ENCODE results near the gene GPSM1. TPM values are rescaled to one million over a fixed set of nuclear protein-coding genes. Genes with fewer than 3 reads are reported as not detected.

GPSM1 gene
- polyA plus RNA-seq, 1 of the 3 experiments (the other 2 are of a cell fraction), result 26.7 TPM

- H3K27ac ChIP-seq (ENCODE audit: low read depth in 2 of 2, low read length in 1 of 2), result peak overlapping the region in 1 of 2 experiments; percentile 90; a peak in 2 of 4 replicates
- WGBS (ENCODE audit: low lambda C conversion rate), result 87% methylated on average over 8 of the region's 12 CpGs
- H3K4me2 ChIP-seq, result no peak overlapping the region
- no peaks in the 10 kb centered on the region for H3F3A ChIP-seq (replicated peaks; ENCODE audit: insufficient read depth)
- H3K4me1 ChIP-seq (ENCODE audit: control insufficient read depth in 1 of 2, insufficient read depth in 2 of 2, low read depth in 1 of 2, low read length in 1 of 2), result peaks cover 0 to 43% of the 10 kb centered on the region in 2 experiments; a peak in 1 of 4 replicates
- TF ChIP-seq ELF1 (IDR thresholded peaks at IDR 0.05), result no peak
- TF ChIP-seq REST (IDR thresholded peaks at IDR 0.05; ENCODE audit: low read depth, low read length), result no peak
- no peak for TF ChIP-seq FOXJ3 (CRISPR knock-in tag; IDR thresholded peaks at IDR 0.05)
- no peak for TF ChIP-seq USF2 (IDR thresholded peaks at IDR 0.05; ENCODE audit: borderline replicate concordance, low read depth, low read length)
- H3K9ac ChIP-seq, result no peak overlapping the region
- no peak overlapping the region for H2AFZ ChIP-seq (ENCODE audit: low read depth)
- ChIA-PET POLR2A (interaction anchor here (1.7 to 3.5 kb wide), 2 partner anchors 23 to 49 kb away, joined by 5 to 21 read pairs; no protein-coding TSS in a partner anchor), CTCF (interaction anchor here (1.2 to 5.5 kb wide), 6 partner anchors 9 to 62 kb away, joined by 3 to 65 read pairs (median 14); partner anchors contain the start of genes DNLZ and SNAPC4)
- no peaks in the 10 kb centered on the region for H3K9me3 ChIP-seq
- H4K20me1 ChIP-seq (ENCODE audit: insufficient read depth), result no peaks in the 10 kb centered on the region
- peaks cover 0 to 39% of the 10 kb centered on the region in 2 experiments for H3K36me3 ChIP-seq (replicated peaks in 1 of 2; ENCODE audit: control insufficient read depth in 1 of 2, insufficient read depth in 2 of 2, low read length in 1 of 2)
- no peaks in the 10 kb centered on the region for H3K27me3 ChIP-seq (ENCODE audit: insufficient read depth)
- H3K9me2 ChIP-seq, result no peaks in the 10 kb centered on the region
- H3K79me2 ChIP-seq (ENCODE audit: insufficient read depth), result no peaks in the 10 kb centered on the region
- no peak overlapping the region for H3K4me3 ChIP-seq (ENCODE audit: low read depth in 2 of 2, low read length in 1 of 2)
- peak; percentile 59 for DNase-seq
Measured at GRCh38 chr9:136375096-136375495, 47.8 kb downstream of the GPSM1 start.

GRCh38 chr9:136376457-136376856 is 49.1 kb downstream of the GPSM1 start:
- CTCF ChIA-PET, result interaction anchor here (1.2 to 3.9 kb wide), 3 partner anchors 13 to 24 kb away, joined by 3 to 15 read pairs (median 4); partner anchors contain the start of gene DNLZ
- DNase-seq, result no peak
- POLR2A ChIA-PET, result no interaction called here
- H3K27me3 ChIP-seq (ENCODE audit: insufficient read depth), result no peaks in the 10 kb centered on the region
- H3K4me3 ChIP-seq (ENCODE audit: low read depth in 2 of 2, low read length in 1 of 2), result no peak overlapping the region
- no peak overlapping the region for H3K4me2 ChIP-seq
- no peak overlapping the region for H3K27ac ChIP-seq (ENCODE audit: low read depth in 2 of 2, low read length in 1 of 2)
- no peaks in the 10 kb centered on the region for H3K9me3 ChIP-seq
- peaks cover 0 to 43% of the 10 kb centered on the region in 2 experiments; a peak in 1 of 4 replicates for H3K4me1 ChIP-seq (ENCODE audit: control insufficient read depth in 1 of 2, insufficient read depth in 2 of 2, low read depth in 1 of 2, low read length in 1 of 2)
- no peaks in the 10 kb centered on the region for H4K20me1 ChIP-seq (ENCODE audit: insufficient read depth)
- WGBS (ENCODE audit: low lambda C conversion rate), result 95% methylated on average over 4 of the region's 8 CpGs
- peaks cover 0 to 50% of the 10 kb centered on the region in 2 experiments for H3K36me3 ChIP-seq (replicated peaks in 1 of 2; ENCODE audit: control insufficient read depth in 1 of 2, insufficient read depth in 2 of 2, low read length in 1 of 2)
- no peaks in the 10 kb centered on the region for H3F3A ChIP-seq (replicated peaks; ENCODE audit: insufficient read depth)
- no peak overlapping the region for H3K9ac ChIP-seq
- H3K79me2 ChIP-seq (ENCODE audit: insufficient read depth), result no peaks in the 10 kb centered on the region
- TF ChIP-seq RFX5 (IDR thresholded peaks at IDR 0.05; ENCODE audit: low read length) (no peak), ELF1 (IDR thresholded peaks at IDR 0.05) (no peak), EP300 (IDR thresholded peaks at IDR 0.05; ENCODE audit: borderline replicate concordance in 1 of 2, low read depth in 1 of 2, low read length in 1 of 2) (no peak), RCOR1 (IDR thresholded peaks at IDR 0.05; ENCODE audit: low read length) (no peak), TEAD4 (IDR thresholded peaks at IDR 0.05; ENCODE audit: borderline replicate concordance, insufficient read depth) (no peak), SIN3A (IDR thresholded peaks at IDR 0.05; ENCODE audit: borderline replicate concordance, low read depth, low read length) (no peak), TCF12 (IDR thresholded peaks at IDR 0.05) (no peak), IRF3 (IDR thresholded peaks at IDR 0.05; ENCODE audit: low read depth, low read length) (no peak), RXRA (IDR thresholded peaks at IDR 0.05; ENCODE audit: borderline replicate concordance, low read depth) (no peak)
- H2AFZ ChIP-seq (ENCODE audit: low read depth), result no peak overlapping the region
- H3K9me2 ChIP-seq, result no peaks in the 10 kb centered on the region

Data from SK-N-SH (cell line).